Activated T-helper 2 cell treated with anti-CD3 and anti-CD28 coated beads, Interferon-gamma antibody, Interleukin-2, Interleukin-4, amounts not matched to agents 10 μg/mL and 5 μg/mL and 100 μg/mL, durations not matched to agents 14 hours and 24 hours and 36 hours (primary cell): ENCODE results near the gene EZR. TPM values are rescaled to one million over a fixed set of nuclear protein-coding genes. Genes with fewer than 3 reads are reported as not detected.
A peak's percentile ranks its signal among the peaks of the same experiment; 100 is the strongest.
"Not testable (repeated sequence)": the region's sequence is repeated elsewhere in the genome, so short reads cannot be mapped to it uniquely, and the experiment has no call there.

Experiments used
- DNase-seq: peaks from one replicate; pipeline ENCODE4 v3.0.0; 2021; ENCODE audit warnings: low spot score
- H3K27ac Mint-ChIP-seq: one replicate; pipeline ENCODE4 v1.8.0; 2021; ENCODE audit warnings: mixed read lengths
- H3K27me3 Mint-ChIP-seq: one replicate; pipeline ENCODE4 v1.8.0; 2021; ENCODE audit warnings: low read depth, mixed read lengths
- H3K36me3 Mint-ChIP-seq: one replicate; pipeline ENCODE4 v1.8.0; 2021; ENCODE audit warnings: low read depth, mixed read lengths
- H3K4me1 Mint-ChIP-seq: one replicate; pipeline ENCODE4 v1.8.0; 2021; ENCODE audit warnings: low read depth, mixed read lengths
- H3K4me3 Mint-ChIP-seq: one replicate; pipeline ENCODE4 v1.8.0; 2021; ENCODE audit warnings: low read depth, mild to moderate bottlenecking, moderate library complexity, mixed read lengths
- H3K9me3 Mint-ChIP-seq: one replicate; pipeline ENCODE4 v1.8.0; 2021; ENCODE audit warnings: mixed read lengths
- intact Hi-C: fragments of 100-400 bp; cut with micrococcal nuclease; formaldehyde crosslinking; loops from one replicate; pipeline ENCODE4 v1.15.1; 2023
- total RNA-seq: library from RNA; stranded (reverse); gene quantifications from 2 replicates; pipeline ENCODE4 v1.2.3, GENCODE V29; 2022

Gene EZR
- total RNA-seq, 1 donor from 2014 or later: 204 TPM

DNA sequence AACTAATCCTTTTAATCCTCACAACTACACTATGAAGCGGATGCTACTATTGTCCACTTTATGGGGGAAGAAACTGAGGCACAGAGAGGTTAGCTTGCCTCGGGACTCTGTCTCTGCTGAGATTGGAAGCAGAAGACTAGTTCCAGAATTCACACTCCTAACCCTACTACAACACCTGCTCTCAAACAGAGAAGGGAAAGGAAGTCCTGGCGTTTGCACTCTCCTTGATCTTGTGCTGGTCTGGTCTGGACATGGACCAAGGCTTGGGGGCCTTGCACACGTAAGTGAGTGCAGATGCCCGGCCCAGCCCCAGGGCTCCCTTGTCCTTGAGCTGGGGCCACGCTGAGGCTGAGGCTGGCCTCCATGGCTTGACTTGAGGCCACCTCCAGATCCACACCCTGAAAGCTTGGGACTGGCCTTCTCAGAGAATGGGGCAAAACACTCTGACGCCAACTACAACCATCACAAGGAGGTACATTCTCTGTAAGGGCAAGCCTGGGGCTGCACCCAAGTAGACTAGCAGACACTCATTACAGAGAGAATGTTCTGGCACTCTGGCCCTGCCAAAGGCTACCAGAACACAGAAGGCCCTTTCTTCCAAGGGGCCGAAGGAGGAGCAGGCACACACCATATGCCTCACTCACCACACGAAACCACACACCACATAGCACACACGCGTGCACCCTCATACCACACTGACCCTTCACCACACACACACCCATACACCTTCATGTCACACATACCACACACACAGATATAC is 33.3 kb upstream of the EZR start:
- DNase-seq: peak; percentile 16

DNA sequence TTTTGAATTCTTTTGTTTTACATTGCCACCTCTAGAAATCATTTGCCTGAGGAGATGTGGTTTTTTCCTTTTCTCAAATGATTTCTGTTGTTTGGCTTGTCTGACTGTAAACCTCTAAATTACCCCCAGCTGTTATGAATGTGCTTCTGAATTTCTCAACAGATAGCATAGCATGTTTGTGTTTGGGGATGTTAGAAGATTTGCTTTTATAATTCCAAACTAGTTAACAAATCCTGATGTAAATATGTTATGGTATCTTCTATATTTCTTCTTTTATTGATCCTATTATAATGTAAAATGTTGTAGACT is 31.6 kb upstream of the EZR start:
- peaks cover 27% of the 10 kb centered on the region for H3K4me1 Mint-ChIP-seq
- intact Hi-C loops: loop anchor here (1.0 to 5.0 kb wide), 5 partner anchors 29 to 578 kb away; partner anchors contain the start of gene TAGAP
- no peaks in the 10 kb centered on the region for H3K27me3 Mint-ChIP-seq
- peak overlapping the region; percentile 93 for H3K27ac Mint-ChIP-seq
- no peak overlapping the region for H3K4me3 Mint-ChIP-seq
- no peak for DNase-seq
- no peaks in the 10 kb centered on the region for H3K36me3 Mint-ChIP-seq
- no peaks in the 10 kb centered on the region for H3K9me3 Mint-ChIP-seq

More for the DNA sequence above, 33.3 kb upstream of the EZR start:
- H3K36me3 Mint-ChIP-seq: no peaks in the 10 kb centered on the region
- no peaks in the 10 kb centered on the region for H3K9me3 Mint-ChIP-seq
- no peak overlapping the region for H3K27ac Mint-ChIP-seq
- peaks cover 29% of the 10 kb centered on the region for H3K4me1 Mint-ChIP-seq
- no peak overlapping the region for H3K4me3 Mint-ChIP-seq
- intact Hi-C loops: loop anchor here (1.0 to 5.0 kb wide), 5 partner anchors 17 to 580 kb away; partner anchors contain the start of gene TAGAP
- no peaks in the 10 kb centered on the region for H3K27me3 Mint-ChIP-seq

DNA sequence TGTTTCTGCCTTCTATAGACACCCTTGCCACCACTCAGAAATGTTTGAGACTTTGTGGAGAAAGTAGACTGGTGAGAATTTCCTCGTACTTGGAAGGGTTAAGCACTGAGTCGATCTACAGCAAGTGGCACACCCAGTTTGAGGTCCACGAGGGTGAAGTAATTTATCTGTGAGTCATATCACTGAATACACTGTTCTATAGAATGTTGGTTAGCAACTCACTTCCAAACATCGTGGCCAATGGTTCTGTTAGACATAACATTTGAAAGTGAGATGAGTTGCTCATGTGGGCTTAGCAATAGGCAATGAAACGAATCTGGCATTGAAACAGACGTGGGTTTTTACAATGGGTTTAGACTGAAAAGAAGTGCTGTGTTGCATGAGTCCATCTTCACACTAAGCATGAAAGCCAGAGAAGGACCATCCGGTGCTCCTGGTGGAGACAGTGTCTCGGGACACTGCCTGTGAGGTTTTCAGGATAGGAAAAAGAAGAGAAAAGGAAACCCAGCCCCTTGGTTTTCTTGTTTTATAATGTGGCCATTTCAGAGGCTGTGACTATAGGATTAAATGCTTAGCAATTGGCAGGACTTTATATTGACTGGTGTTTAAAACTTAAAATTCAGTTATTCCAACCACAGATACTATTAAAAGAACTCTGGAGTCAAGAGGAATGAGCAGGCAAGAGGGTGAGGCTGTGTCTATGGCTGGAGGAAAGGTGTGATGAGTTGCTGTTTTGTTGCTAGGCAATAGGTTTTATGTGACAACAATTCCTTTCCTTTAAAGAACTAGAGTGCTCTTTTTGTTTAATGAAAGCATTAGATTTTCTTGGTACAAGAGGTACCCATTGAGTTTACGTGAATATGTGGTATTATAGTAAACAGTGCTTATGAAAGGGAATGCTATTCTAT is 31.0 kb upstream of the EZR start:
- intact Hi-C loops: loop anchor here (1.0 to 5.0 kb wide), 5 partner anchors 29 to 578 kb away; partner anchors contain the start of gene TAGAP
- DNase-seq: peak; percentile 66
- no peaks in the 10 kb centered on the region for H3K9me3 Mint-ChIP-seq
- H3K27ac Mint-ChIP-seq: peak overlapping the region; percentile 93
- H3K4me1 Mint-ChIP-seq: peaks cover 27% of the 10 kb centered on the region
- H3K36me3 Mint-ChIP-seq: no peaks in the 10 kb centered on the region
- peak overlapping the region; percentile 30 for H3K4me3 Mint-ChIP-seq
- H3K27me3 Mint-ChIP-seq: peaks cover 2% of the 10 kb centered on the region

DNA sequence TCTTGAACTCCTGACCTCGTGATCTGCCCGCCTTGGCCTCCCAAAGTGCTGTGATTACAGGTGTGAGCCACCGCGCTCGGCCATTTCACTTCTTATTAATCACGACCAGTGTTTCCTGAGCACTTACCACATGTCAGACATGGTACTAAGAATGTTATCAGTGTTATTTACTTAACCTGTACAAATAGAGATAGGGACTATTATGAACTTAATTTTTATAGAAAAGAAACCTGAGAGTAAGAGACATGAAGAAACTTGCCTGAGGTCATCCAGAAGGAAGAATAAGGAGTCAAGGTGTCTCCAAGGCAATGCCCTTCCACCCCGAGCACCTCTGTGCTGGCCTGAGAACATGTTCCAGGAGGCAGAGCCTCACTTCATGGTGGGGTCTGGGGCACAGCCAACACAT is 29.3 kb upstream of the EZR start:
- Mint-ChIP-seq H3K4me1 (peaks cover 29% of the 10 kb centered on the region), H3K9me3 (no peaks in the 10 kb centered on the region), H3K4me3 (no peak overlapping the region), H3K27ac (no peak overlapping the region), H3K36me3 (no peaks in the 10 kb centered on the region), H3K27me3 (peaks cover 8% of the 10 kb centered on the region)
- no peak for DNase-seq
- intact Hi-C loops: no loop called here

DNA sequence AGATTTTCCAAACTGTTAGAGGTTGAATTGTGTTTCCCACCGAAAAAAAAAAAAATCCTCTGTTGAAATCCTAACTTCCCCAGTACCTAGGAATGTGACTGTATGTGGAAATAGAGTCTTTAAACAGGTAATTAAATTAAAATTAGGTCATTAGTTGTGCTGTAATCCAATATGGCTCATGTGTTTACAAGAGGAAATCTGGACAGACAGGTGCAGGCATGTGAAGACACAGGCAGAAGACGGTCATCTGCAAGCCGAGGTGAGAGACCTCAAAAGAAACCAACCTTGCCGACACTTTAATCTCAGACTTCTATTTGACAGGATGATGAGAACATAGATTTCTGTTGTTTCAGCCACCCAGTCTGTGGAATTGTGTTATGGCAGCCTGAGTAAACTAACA is 28.6 kb upstream of the EZR start:
- peaks cover 2% of the 10 kb centered on the region for H3K9me3 Mint-ChIP-seq
- no peak overlapping the region for H3K27ac Mint-ChIP-seq
- intact Hi-C loops: no loop called here
- H3K27me3 Mint-ChIP-seq: peaks cover 8% of the 10 kb centered on the region
- peaks cover 29% of the 10 kb centered on the region for H3K4me1 Mint-ChIP-seq
- H3K36me3 Mint-ChIP-seq: no peaks in the 10 kb centered on the region
- no peak overlapping the region for H3K4me3 Mint-ChIP-seq
- no peak for DNase-seq

DNA sequence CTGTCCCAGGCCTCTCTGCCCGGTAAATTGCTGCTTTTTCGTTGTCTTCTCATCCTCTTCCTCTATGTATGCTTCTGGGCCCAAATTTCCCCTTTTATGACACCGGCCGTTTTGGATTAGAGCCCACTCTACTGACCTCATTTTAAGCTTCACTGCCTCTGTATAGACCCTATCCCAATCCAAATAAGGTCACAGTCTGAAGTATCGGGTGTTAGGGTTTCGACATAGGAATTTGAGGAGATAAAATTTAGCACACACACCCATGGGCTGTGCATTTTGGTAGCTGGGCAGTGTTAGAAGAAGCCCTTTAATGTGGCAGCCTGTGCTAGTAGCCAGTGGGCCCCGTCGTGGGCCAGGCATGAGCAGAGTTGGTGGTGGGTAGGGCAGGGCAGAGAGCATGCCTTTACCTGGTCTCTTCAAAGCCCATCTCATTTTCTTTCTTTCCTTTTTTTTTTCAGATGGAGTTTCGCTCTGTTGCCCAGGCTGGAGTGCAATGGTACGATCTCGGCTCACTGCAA is 27.9 kb upstream of the EZR start:
- peaks cover 4% of the 10 kb centered on the region for H3K9me3 Mint-ChIP-seq
- no peak overlapping the region for H3K27ac Mint-ChIP-seq
- DNase-seq: no peak
- H3K4me1 Mint-ChIP-seq: peaks cover 27% of the 10 kb centered on the region
- intact Hi-C loops: no loop called here
- peaks cover 8% of the 10 kb centered on the region for H3K27me3 Mint-ChIP-seq
- H3K4me3 Mint-ChIP-seq: no peak overlapping the region
- no peaks in the 10 kb centered on the region for H3K36me3 Mint-ChIP-seq

DNA sequence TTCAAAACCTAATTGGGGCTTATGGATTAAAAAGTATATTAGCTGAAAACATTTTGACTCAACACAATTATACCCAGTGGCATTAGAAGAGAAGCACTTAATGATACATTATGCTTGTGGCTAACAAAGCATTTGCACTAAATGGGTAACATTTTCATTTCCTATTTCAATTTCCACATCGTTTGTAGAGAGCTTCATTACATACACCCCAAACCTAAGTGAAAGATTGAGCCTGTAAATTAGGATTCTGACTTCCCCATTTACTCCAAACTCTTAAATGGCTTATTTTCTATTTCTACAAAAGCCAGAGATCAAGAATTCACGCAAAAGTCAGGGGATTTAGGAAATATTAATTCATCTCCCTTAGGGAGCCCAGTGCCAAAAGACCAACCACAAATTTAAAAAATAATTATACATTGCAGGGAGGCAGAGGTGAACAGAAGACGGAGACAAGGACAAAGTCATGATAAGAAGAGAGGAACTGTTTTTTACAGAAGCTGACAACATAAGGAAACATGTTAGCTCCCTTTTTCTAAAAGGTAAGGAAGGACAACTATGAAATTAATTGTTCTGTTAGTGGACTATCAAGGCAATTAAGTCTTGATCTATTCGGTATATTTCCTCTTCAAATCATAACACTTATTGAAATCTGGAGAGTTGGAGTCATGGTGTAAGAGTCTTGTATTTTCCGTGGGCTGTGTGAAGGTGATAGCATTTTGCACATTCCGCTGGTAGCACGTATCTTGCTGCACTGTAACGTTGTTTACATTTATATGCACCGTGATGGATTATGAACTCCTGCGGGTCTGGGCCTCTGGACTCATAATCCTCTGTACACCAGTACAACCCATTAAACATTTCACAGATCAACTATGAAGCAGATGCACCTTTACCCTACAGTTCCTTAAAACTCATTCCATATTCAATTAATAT is 24.8 kb upstream of the EZR start:
- peaks cover 7% of the 10 kb centered on the region for H3K4me1 Mint-ChIP-seq
- H3K9me3 Mint-ChIP-seq: peaks cover 13% of the 10 kb centered on the region
- no peak for DNase-seq
- no peak overlapping the region for H3K27ac Mint-ChIP-seq
- H3K36me3 Mint-ChIP-seq: peaks cover 3% of the 10 kb centered on the region
- H3K27me3 Mint-ChIP-seq: peaks cover 8% of the 10 kb centered on the region
- intact Hi-C loops: no loop called here
- no peak overlapping the region for H3K4me3 Mint-ChIP-seq

DNA sequence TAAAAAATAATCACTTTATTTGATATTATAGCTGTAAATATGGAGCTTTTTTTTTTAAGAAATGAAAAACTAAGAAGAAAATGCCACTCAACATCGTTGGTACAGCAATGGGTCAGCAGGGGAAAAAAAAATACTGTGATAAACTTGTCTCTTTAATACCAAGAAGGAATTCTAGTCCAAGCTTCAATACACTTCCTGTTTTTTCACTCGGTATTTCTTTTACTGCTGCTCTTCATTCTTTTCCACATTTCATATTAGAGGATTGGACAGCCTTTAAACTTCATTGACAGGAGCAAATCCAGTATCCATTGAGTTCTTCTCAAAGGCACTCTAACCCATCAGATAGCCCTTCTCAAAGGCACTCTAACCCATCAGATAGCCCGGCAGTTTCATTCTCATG is 22.2 kb upstream of the EZR start:
- H3K27ac Mint-ChIP-seq: no peak overlapping the region
- intact Hi-C loops: no loop called here
- H3K36me3 Mint-ChIP-seq: peaks cover 3% of the 10 kb centered on the region

DNA sequence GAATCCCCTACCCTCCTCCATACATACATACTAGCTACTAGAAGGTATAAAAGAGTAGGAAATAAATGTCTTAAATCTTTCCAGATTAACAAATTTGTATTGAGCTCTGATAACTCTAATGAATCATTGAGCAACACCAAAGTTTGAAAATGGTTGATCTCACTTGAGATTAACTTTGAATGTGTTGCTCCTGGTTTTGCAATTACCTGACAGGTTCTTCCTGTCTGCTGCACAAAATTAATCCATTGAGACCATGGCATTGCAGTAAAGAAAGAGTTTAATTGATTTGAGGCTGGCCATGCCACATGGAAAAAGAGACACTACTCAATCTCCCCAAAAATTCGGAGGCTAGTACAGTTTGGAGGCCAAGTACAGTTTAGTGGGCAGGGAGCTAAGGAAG is 21.3 kb upstream of the EZR start:
- intact Hi-C loops: no loop called here
- Mint-ChIP-seq H3K27me3 (peaks cover 8% of the 10 kb centered on the region), H3K4me1 (peaks cover 7% of the 10 kb centered on the region)

More for the DNA sequence above, 22.2 kb upstream of the EZR start:
- no peak overlapping the region for H3K4me3 Mint-ChIP-seq
- peaks cover 7% of the 10 kb centered on the region for H3K4me1 Mint-ChIP-seq
- H3K27me3 Mint-ChIP-seq: peaks cover 8% of the 10 kb centered on the region
- H3K9me3 Mint-ChIP-seq: peaks cover 13% of the 10 kb centered on the region
- no peak for DNase-seq

DNA sequence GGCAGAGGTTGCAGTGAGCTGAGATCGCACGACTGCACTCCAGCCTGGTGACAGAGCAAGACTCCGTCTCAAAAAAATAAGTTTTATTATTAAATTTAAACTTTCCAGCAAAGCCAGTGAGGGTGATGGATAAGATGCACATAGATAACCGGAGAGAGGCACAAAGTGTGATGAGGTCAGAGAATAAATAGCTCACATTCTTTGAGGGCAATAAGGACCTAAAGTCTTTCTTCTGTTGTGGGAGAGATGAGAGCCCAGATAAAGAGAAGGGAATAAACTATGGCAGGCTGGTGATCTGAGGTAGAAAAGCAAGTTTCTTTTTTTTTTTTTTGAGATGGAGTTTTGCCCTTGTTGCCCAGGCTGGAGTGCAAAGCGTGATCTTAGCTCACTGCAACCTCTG is 20.6 kb upstream of the EZR start:
- Mint-ChIP-seq H3K9me3 (peaks cover 13% of the 10 kb centered on the region), H3K4me1 (peaks cover 7% of the 10 kb centered on the region), H3K4me3 (no peak overlapping the region), H3K27me3 (peaks cover 11% of the 10 kb centered on the region), H3K27ac (no peak overlapping the region), H3K36me3 (peaks cover 3% of the 10 kb centered on the region)
- DNase-seq: no peak
- intact Hi-C loops: no loop called here

More for the DNA sequence above, 21.3 kb upstream of the EZR start:
- H3K9me3 Mint-ChIP-seq: peaks cover 13% of the 10 kb centered on the region
- no peak overlapping the region for H3K4me3 Mint-ChIP-seq
- peaks cover 3% of the 10 kb centered on the region for H3K36me3 Mint-ChIP-seq
- DNase-seq: no peak
- no peak overlapping the region for H3K27ac Mint-ChIP-seq

DNA sequence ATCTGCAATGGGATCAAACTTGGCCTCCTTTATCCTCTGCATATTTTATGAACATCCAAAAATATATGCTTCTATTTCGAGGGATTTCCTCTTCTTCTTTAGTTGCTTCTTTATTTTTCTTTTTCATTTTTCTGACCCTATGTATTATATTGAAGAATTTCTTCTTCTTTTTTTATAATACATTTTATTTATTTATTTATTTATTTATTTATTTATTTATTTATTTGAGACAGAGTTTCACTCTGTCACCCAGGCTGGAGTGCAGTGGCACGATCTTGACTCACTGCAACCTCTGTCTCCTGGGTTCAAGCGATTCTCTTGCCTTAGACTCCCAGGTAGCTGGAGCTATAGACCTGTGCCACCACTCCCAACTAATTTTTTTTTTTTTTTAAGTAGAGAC is 19.6 kb upstream of the EZR start:
- H3K4me3 Mint-ChIP-seq, H3K27ac Mint-ChIP-seq, H3K4me1 Mint-ChIP-seq, DNase-seq, H3K36me3 Mint-ChIP-seq, H3K27me3 Mint-ChIP-seq, intact Hi-C loops: not testable (repeated sequence)
- peaks cover 13% of the 10 kb centered on the region for H3K9me3 Mint-ChIP-seq
